Loucy (cell line): ENCODE results near the gene PGS1.

Experiments used
- H2AFZ ChIP-seq: fragments of 200-600 bp; sonication (generic); 2 replicates; pipeline ENCODE4 v1.6.0; 2016; ENCODE audit warnings: antibody characterized with exemption, mild to moderate bottlenecking, low read length, moderate library complexity
- H3F3A ChIP-seq: fragments of 200-600 bp; 2 replicates; pipeline ENCODE4 v1.6.0; 2016; ENCODE audit warnings: antibody characterized with exemption, low read depth, mild to moderate bottlenecking
- H3K27me3 ChIP-seq: fragments of 200-600 bp; sonication (generic); 2 replicates; pipeline ENCODE4 v1.6.1; 2014; ENCODE audit warnings: low read length, mild to moderate bottlenecking; ENCODE audit not compliant: insufficient read depth, poor library complexity, severe bottlenecking
- H3K36me3 ChIP-seq: fragments of 200-600 bp; sonication (generic); 2 replicates; pipeline ENCODE4 v1.6.1; 2016; ENCODE audit warnings: low read length; ENCODE audit not compliant: insufficient read depth
- H3K4me1 ChIP-seq: fragments of 200-600 bp; sonication (generic); 2 replicates; pipeline ENCODE4 v1.5.1; 2014; ENCODE audit warnings: low read length, mild to moderate bottlenecking; ENCODE audit not compliant: insufficient read depth, poor library complexity, severe bottlenecking
- H3K4me2 ChIP-seq: fragments of 200-600 bp; sonication (generic); 2 replicates; pipeline ENCODE4 v1.6.0; 2014; ENCODE audit warnings: antibody characterized with exemption, low read length, low read depth, mild to moderate bottlenecking; ENCODE audit not compliant: poor library complexity, severe bottlenecking
- H3K4me3 ChIP-seq: fragments of 200-600 bp; sonication (generic); 2 replicates; pipeline ENCODE4 v1.5.1; 2014; ENCODE audit warnings: low read length, mild to moderate bottlenecking, mixed read lengths; ENCODE audit not compliant: poor library complexity, severe bottlenecking
- H3K79me2 ChIP-seq: fragments of 200-600 bp; sonication (generic); 2 replicates; pipeline ENCODE4 v1.6.1; 2014; ENCODE audit warnings: low read length; ENCODE audit not compliant: insufficient read depth
- H3K9ac ChIP-seq: fragments of 200-600 bp; sonication (generic); 2 replicates; pipeline ENCODE4 v1.6.0; 2014; ENCODE audit warnings: mild to moderate bottlenecking, low read depth, low read length, moderate library complexity; ENCODE audit not compliant: poor library complexity, severe bottlenecking
- H3K9me2 ChIP-seq: fragments of 200-600 bp; sonication (generic); replicated peaks from 2 replicates; pipeline ENCODE4 v1.6.1; 2016; ENCODE audit warnings: low read depth, low read length, mixed read lengths
- H3K9me3 ChIP-seq: fragments of 200-600 bp; sonication (generic); 2 replicates; pipeline ENCODE4 v1.6.1; 2014; ENCODE audit warnings: mild to moderate bottlenecking, antibody characterized with exemption, low read length, low read depth; ENCODE audit not compliant: insufficient read depth
- H4K20me1 ChIP-seq: fragments of 200-600 bp; sonication (generic); 2 replicates; pipeline ENCODE4 v1.6.0; 2014; ENCODE audit warnings: antibody characterized with exemption, low read length, mild to moderate bottlenecking; ENCODE audit not compliant: insufficient read depth, poor library complexity, severe bottlenecking
- CTCF ChIP-seq: fragments of 200-600 bp; sonication (generic); conservative IDR thresholded peaks from 2 replicates; pipeline ENCODE4 v1.5.1; 2014; ENCODE audit warnings: mild to moderate bottlenecking, antibody characterized with exemption, low read length
- EZH2phosphoT487 ChIP-seq: fragments of 200-600 bp; IDR thresholded peaks from 2 replicates; pipeline ENCODE4 v1.6.1; 2018; ENCODE audit warnings: antibody characterized with exemption, mild to moderate bottlenecking, moderate library complexity, borderline replicate concordance

PGS1 gene

GRCh38 chr17:78438694-78439325 lies 60.4 kb downstream of the PGS1 start:
- H3K9me2 ChIP-seq, result no peaks in the 10 kb centered on the region
- TF ChIP-seq CTCF, result no peak
- TF ChIP-seq EZH2phosphoT487, result no peak
- no peak overlapping the region for H3K9ac ChIP-seq
- H3F3A ChIP-seq, result no peaks in the 10 kb centered on the region
- no peak overlapping the region for H3K4me3 ChIP-seq
- no peak overlapping the region for H2AFZ ChIP-seq
- H3K4me2 ChIP-seq, result no peak overlapping the region
- no peaks in the 10 kb centered on the region for H3K9me3 ChIP-seq
- H3K36me3 ChIP-seq, result no peaks in the 10 kb centered on the region
- H4K20me1 ChIP-seq, result no peaks in the 10 kb centered on the region
- no peaks in the 10 kb centered on the region for H3K4me1 ChIP-seq
- no peaks in the 10 kb centered on the region for H3K79me2 ChIP-seq
- no peaks in the 10 kb centered on the region for H3K27me3 ChIP-seq

- no peaks in the 10 kb centered on the region for H3F3A ChIP-seq
- TF ChIP-seq CTCF (no peak), EZH2phosphoT487 (no peak)
- H3K9me2 ChIP-seq, result no peaks in the 10 kb centered on the region
- H4K20me1 ChIP-seq, result no peaks in the 10 kb centered on the region
- no peak overlapping the region for H3K4me2 ChIP-seq
- no peak overlapping the region for H3K9ac ChIP-seq
- H2AFZ ChIP-seq, result no peak overlapping the region
- H3K27me3 ChIP-seq, result no peaks in the 10 kb centered on the region
- H3K79me2 ChIP-seq, result no peaks in the 10 kb centered on the region
- H3K9me3 ChIP-seq, result no peaks in the 10 kb centered on the region
- no peaks in the 10 kb centered on the region for H3K4me1 ChIP-seq
- H3K36me3 ChIP-seq, result no peaks in the 10 kb centered on the region
- H3K4me3 ChIP-seq, result no peak overlapping the region
These were observed 63.0 kb downstream of the PGS1 start for GRCh38 chr17:78441271-78441971.

- Histone ChIP-seq H3K27me3 (no peaks in the 10 kb centered on the region), H3K4me1 (no peaks in the 10 kb centered on the region), H3K9me2 (no peaks in the 10 kb centered on the region), H3K9me3 (no peaks in the 10 kb centered on the region), H4K20me1 (no peaks in the 10 kb centered on the region), H3F3A (no peaks in the 10 kb centered on the region), H3K4me2 (no peak overlapping the region), H3K4me3 (no peak overlapping the region), H3K79me2 (no peaks in the 10 kb centered on the region), H3K36me3 (no peaks in the 10 kb centered on the region), H3K9ac (no peak overlapping the region), H2AFZ (no peak overlapping the region)
- TF ChIP-seq CTCF (no peak), EZH2phosphoT487 (no peak)
These were observed 64.3 kb downstream of the PGS1 start for GRCh38 chr17:78442648-78443218.
